ENCODE results near the gene KSR1. TPM values are rescaled to one million over a fixed set of nuclear protein-coding genes. Genes with fewer than 3 reads are reported as not detected.

The KSR1 gene
- total and polyA plus RNA-seq, 9 of the 15 experiments (the other 6 are each of a cell fraction or from before 2014, with no cell fraction given) = 1.4 to 51.7 (median 18.4) TPM

DNA sequence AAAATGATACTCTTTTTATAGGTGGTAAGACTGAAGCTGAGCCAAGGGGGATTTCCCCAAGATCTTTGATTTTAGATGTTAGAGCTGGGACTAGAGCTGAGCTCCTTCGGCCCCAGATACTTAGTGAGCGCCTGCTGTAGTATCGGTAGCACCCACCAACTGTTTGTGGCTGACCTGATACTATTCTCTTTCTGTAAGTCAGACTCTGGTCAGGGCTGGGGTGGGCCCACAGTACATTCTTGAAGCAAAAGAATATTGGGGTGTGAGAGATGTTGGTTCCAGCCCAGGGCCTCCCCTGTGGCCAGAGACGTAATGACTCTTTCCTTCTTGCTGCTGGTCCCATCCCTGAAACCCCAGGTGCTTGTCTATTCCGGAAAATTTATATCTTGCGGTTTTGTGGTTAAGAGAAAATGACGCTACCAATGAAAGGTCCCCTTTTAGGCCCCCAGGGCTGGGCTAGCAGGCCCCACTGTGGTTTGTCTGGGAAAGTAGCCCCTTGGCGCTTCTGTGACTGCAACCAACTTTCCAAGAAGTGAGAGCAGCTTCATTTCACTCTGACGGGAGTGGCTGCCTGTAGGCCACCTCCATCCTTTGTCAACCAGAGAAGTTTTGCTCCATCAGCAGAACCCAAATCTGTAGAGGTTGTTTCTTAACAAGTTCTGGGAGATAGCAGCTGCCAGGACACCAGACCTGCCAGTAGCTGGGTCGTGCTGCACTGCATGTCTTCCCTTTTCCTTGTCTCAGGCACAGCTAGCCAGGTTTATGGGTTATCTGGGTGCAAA lies 88.3 kb downstream of the KSR1 start (continued):
- peak in 1 of 2 experiments; percentile 80; a peak in 2 of 4 replicates for TF ChIP-seq RCOR1 (IDR thresholded peaks at IDR 0.05; ENCODE audit: borderline replicate concordance in 1 of 2, low read depth in 2 of 2, low read length in 2 of 2)
- TF ChIP-seq ZNF696 (CRISPR knock-in tag; conservative IDR thresholded peaks at IDR 0.05) = no peak
- TF ChIP-seq POLR3G (IDR thresholded peaks at IDR 0.05; ENCODE audit: extremely low read depth, insufficient read length, insufficient replicate concordance) = no peak
- TF ChIP-seq ZNF263 (CRISPR knock-in tag; IDR thresholded peaks at IDR 0.05; ENCODE audit: borderline replicate concordance) = no peak
- TF ChIP-seq RAD21 (CRISPR knock-in tag; conservative IDR thresholded peaks at IDR 0.05 in 1 of 2, IDR thresholded peaks at IDR 0.05 in 1 of 2) = peak; percentile 25 to 43
- TF ChIP-seq EGR1 (conservative IDR thresholded peaks at IDR 0.05) = no peak
- TF ChIP-seq ZNF253 (CRISPR knock-in tag; conservative IDR thresholded peaks at IDR 0.05) = no peak
- TF ChIP-seq PRMT5 (CRISPR knock-in tag; IDR thresholded peaks at IDR 0.05) = no peak
- TF ChIP-seq, protein P1, sequence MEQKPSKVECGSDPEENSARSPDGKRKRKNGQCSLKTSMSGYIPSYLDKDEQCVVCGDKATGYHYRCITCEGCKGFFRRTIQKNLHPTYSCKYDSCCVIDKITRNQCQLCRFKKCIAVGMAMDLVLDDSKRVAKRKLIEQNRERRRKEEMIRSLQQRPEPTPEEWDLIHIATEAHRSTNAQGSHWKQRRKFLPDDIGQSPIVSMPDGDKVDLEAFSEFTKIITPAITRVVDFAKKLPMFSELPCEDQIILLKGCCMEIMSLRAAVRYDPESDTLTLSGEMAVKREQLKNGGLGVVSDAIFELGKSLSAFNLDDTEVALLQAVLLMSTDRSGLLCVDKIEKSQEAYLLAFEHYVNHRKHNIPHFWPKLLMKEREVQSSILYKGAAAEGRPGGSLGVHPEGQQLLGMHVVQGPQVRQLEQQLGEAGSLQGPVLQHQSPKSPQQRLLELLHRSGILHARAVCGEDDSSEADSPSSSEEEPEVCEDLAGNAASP (IDR thresholded peaks at IDR 0.05) = no peak
- no peak for TF ChIP-seq PYGO2 (tag; IDR thresholded peaks at IDR 0.05)
- TF ChIP-seq ZNF347 (CRISPR knock-in tag; IDR thresholded peaks at IDR 0.05; ENCODE audit: low read depth) = no peak
- TF ChIP-seq, protein P2, sequence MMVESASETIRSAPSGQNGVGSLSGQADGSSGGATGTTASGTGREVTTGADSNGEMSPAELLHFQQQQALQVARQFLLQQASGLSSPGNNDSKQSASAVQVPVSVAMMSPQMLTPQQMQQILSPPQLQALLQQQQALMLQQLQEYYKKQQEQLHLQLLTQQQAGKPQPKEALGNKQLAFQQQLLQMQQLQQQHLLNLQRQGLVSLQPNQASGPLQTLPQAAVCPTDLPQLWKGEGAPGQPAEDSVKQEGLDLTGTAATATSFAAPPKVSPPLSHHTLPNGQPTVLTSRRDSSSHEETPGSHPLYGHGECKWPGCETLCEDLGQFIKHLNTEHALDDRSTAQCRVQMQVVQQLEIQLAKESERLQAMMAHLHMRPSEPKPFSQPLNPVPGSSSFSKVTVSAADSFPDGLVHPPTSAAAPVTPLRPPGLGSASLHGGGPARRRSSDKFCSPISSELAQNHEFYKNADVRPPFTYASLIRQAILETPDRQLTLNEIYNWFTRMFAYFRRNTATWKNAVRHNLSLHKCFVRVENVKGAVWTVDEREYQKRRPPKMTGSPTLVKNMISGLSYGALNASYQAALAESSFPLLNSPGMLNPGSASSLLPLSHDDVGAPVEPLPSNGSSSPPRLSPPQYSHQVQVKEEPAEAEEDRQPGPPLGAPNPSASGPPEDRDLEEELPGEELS (CRISPR knock-in tag; IDR thresholded peaks at IDR 0.05; ENCODE audit: borderline replicate concordance) = no peak
- TF ChIP-seq TBL1XR1 (IDR thresholded peaks at IDR 0.05; ENCODE audit: low read length in 2 of 2) = peak; percentile 78 to 79; a peak in 3 of 4 replicates
- no peak for TF ChIP-seq BMI1 (IDR thresholded peaks at IDR 0.05; ENCODE audit: low read length)
- TF ChIP-seq XRCC3 (IDR thresholded peaks at IDR 0.05) = no peak
- TF ChIP-seq TAF1 (IDR thresholded peaks at IDR 0.05; ENCODE audit: control insufficient read depth, extremely low read depth, insufficient read depth, low read length, severe bottlenecking) = no peak
- no peak for TF ChIP-seq HMGN3 (IDR thresholded peaks at IDR 0.05; ENCODE audit: borderline replicate concordance, extremely low read depth, insufficient read length, low read depth, low read length)
- TF ChIP-seq CHD4 (IDR thresholded peaks at IDR 0.05; ENCODE audit: insufficient read depth, insufficient replicate concordance, low read depth, low read length, poor library complexity, severe bottlenecking) = no peak
- TF ChIP-seq OTX1 (CRISPR knock-in tag; IDR thresholded peaks at IDR 0.05) = no peak
- TF ChIP-seq, protein P3, sequence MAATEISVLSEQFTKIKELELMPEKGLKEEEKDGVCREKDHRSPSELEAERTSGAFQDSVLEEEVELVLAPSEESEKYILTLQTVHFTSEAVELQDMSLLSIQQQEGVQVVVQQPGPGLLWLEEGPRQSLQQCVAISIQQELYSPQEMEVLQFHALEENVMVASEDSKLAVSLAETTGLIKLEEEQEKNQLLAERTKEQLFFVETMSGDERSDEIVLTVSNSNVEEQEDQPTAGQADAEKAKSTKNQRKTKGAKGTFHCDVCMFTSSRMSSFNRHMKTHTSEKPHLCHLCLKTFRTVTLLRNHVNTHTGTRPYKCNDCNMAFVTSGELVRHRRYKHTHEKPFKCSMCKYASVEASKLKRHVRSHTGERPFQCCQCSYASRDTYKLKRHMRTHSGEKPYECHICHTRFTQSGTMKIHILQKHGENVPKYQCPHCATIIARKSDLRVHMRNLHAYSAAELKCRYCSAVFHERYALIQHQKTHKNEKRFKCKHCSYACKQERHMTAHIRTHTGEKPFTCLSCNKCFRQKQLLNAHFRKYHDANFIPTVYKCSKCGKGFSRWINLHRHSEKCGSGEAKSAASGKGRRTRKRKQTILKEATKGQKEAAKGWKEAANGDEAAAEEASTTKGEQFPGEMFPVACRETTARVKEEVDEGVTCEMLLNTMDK (IDR thresholded peaks at IDR 0.05; ENCODE audit: borderline replicate concordance, insufficient read depth, low read depth, low read length, poor library complexity, severe bottlenecking) = no peak
- TF ChIP-seq ZNF717 (CRISPR knock-in tag; IDR thresholded peaks at IDR 0.05) = no peak
- no peak for TF ChIP-seq THRAP3 (IDR thresholded peaks at IDR 0.05; ENCODE audit: borderline replicate concordance)
